ENCODE results near the gene DYNLT2.

The DYNLT2 gene

DNA sequence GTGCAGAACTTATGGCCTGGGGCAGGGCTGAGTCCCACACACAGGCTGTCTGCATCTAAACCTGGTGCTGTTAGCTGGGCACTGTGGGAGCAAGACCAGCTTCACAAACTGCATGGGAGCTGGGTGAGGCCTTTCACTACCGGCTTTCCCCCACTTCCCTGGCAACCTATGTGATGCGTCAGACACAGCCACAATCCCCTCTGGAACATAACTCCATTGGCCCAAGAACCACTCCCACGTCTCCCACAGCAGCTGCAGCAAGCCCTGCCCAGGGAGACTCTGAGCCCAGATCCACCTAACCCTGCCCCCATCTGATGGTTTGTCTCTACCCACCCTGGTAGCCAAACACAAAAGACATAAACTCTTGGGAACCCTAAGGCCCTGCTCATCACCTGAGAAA lies 58.9 kb downstream of the DYNLT2 start:
- DNase-seq: no peak

DNA sequence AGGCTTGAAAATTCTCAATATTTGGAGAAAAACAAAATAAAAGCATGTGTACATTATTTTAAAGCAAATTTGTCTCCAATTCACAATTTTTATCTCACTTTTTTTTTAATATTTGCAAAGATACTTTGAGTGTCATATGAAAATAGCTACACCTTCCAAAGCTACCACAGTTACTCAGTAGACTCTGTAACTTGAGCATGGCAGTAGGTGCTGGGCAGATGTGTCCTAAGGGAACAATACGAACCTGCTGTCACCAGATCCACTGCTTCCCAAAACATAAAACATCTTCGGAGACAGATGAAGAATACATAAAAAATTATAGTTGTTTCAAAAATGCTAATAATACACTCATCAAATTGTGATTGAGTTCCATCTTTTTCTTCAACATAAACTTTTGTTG lies 60.1 kb downstream of the DYNLT2 start:
- no peak for DNase-seq
